GM20431 (cell line): ENCODE data around the gene RAD51B.
"Not testable (repeated sequence)": the region's sequence is repeated elsewhere in the genome, so short reads cannot be mapped to it uniquely, and the experiment has no call there.

Experiments
- in situ Hi-C: fragments of 300-500 bp; cut with MseI, MboI; formaldehyde crosslinking; loops from one replicate; pipeline ENCODE4 v1.15.0; 2020; ENCODE audit warnings: low sequenced_read_pairs; ENCODE audit not compliant: unreplicated experiment

The RAD51B gene

GRCh38 chr14:68416171-68416570 is 596.6 kb downstream of the RAD51B start:
- in situ Hi-C loops: loop anchor here (25.0 kb wide), 1 partner anchor 479 kb away; no protein-coding TSS in a partner anchor

- in situ Hi-C loops: loop anchor here (25.0 kb wide), 1 partner anchor 480 kb away; no protein-coding TSS in a partner anchor
Observed at GRCh38 chr14:68417009-68417650, 597.6 kb downstream of the RAD51B start.

- in situ Hi-C loops: loop anchor here (25.0 kb wide), 1 partner anchor 481 kb away; no protein-coding TSS in a partner anchor
Observed at GRCh38 chr14:68418174-68419118, 598.9 kb downstream of the RAD51B start.

- in situ Hi-C loops: loop anchor here (25.0 kb wide), 1 partner anchor 483 kb away; no protein-coding TSS in a partner anchor
Observed at GRCh38 chr14:68420350-68420749, 600.8 kb downstream of the RAD51B start.

- in situ Hi-C loops: loop anchor here (25.0 kb wide), 1 partner anchor 484 kb away; no protein-coding TSS in a partner anchor
Observed at GRCh38 chr14:68421116-68421515, 601.5 kb downstream of the RAD51B start.

GRCh38 chr14:68423686-68424085 is 604.1 kb downstream of the RAD51B start:
- in situ Hi-C loops: loop anchor here (25.0 kb wide), 1 partner anchor 486 kb away; no protein-coding TSS in a partner anchor

GRCh38 chr14:68424443-68425172 is 605.0 kb downstream of the RAD51B start:
- in situ Hi-C loops: loop anchor here (25.0 kb wide), 1 partner anchor 487 kb away; no protein-coding TSS in a partner anchor

GRCh38 chr14:68426661-68427549 is 607.3 kb downstream of the RAD51B start:
- in situ Hi-C loops: no loop called here

GRCh38 chr14:68427550-68427890 is 607.9 kb downstream of the RAD51B start:
- in situ Hi-C loops: no loop called here

- in situ Hi-C loops: not testable (repeated sequence)
Observed at GRCh38 chr14:68428900-68429299, 609.3 kb downstream of the RAD51B start.

- in situ Hi-C loops: not testable (repeated sequence)
Observed at GRCh38 chr14:68434173-68434572, 614.6 kb downstream of the RAD51B start.

GRCh38 chr14:68435631-68436030 is 616.1 kb downstream of the RAD51B start:
- in situ Hi-C loops: not testable (repeated sequence)

GRCh38 chr14:68439676-68440075 is 620.1 kb downstream of the RAD51B start:
- in situ Hi-C loops: no loop called here

GRCh38 chr14:68440820-68441219 is 621.2 kb downstream of the RAD51B start:
- in situ Hi-C loops: no loop called here

GRCh38 chr14:68441542-68441941 is 622.0 kb downstream of the RAD51B start:
- in situ Hi-C loops: no loop called here

GRCh38 chr14:68442828-68443629 is 623.5 kb downstream of the RAD51B start:
- in situ Hi-C loops: no loop called here

GRCh38 chr14:68444449-68445168 is 625.0 kb downstream of the RAD51B start:
- in situ Hi-C loops: no loop called here
